Caki2 (cell line): Measurements from ENCODE around the gene TTBK1. TPM values are rescaled to one million over a fixed set of nuclear protein-coding genes. Genes with fewer than 3 reads are reported as not detected.

Source experiments
- DNase-seq: peaks from one replicate; pipeline ENCODE4 v3.0.0-alpha.2; 2015; ENCODE audit warnings: low read depth
- in situ Hi-C: cut with HindIII; loops from 2 replicates; pipeline ENCODE4 v1.10.0; 2016; ENCODE audit warnings: low sequenced_read_pairs, low pct_unique_long_range_greater_than_20kb, mixed read lengths
- total RNA-seq: library from RNA; depleted of rRNA; stranded (reverse); fragments of >200 nt; shearing (Covaris generic); gene quantifications from 2 replicates; pipeline ENCODE4 v1.2.3, GENCODE V29; 2014; ENCODE audit warnings: low replicate concordance; rRNA removed

Gene TTBK1
- total RNA-seq: not detected in 2 replicates

DNA sequence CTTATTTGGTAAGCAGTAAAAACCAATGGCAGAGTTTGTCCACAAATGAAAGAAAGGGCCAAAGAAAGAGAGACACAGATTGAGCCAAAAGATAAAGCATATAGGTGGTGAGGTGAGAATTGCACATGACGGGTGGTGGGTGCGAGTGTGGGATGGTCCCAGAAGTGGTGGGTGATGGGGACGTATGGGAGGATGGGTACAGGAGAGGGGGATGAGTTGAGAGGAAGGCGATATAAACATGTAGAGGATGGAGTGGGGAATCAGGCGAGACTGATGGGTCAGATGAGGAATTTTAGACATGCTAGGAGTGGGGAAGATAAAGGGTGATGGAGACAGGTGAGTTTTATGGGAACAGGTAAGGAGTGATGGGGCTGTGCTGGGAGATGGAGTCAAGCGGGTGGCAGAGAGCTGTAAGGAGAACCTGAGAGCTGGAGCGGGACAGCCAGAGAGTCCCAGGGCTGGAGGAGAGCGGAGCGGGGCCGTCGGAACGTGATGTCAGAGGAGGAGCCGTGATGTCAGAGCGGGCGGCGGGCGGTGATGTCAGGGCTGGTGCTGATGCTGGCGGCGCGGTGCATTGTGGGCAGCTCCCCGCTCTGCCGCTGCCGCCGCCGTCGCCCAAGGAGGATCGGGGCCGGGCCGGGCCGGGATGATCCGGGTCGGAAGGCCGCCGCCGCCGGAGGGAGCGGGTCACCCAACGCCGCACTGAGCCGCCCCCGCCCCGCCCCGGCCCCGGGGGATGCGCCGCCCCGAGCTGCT, at the start of gene TTBK1:
Gene TTBK1, plus strand, starts transcription at position 574 of the 756 bp plus-strand sequence. CDS start 3,180 bp downstream, outside the sequence.
- in situ Hi-C loops: no loop called here

DNA sequence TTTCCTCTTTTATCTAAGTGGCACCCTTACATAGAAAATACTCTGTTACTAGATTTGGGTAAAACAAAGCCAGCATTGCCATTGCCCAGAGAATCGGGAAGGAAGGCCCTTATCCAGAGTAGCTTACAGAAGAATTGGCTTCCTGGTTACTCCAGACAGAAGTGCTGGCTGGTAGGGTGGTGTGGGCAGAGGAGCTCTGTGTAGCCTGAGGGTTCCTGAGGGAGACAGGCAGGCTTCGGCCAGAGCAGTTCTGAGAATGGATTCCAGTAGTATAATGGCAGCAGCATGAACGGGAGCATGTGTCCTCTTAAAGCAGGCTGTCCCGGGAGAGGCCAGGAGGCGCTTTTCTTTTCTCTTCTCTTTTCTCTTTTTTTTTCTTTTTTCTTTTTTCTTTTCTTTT, 49.4 kb upstream of the TTBK1 start:
- in situ Hi-C loops: no loop called here
- DNase-seq: no peak

More for the DNA sequence above, at the start of gene TTBK1:
- no peak for DNase-seq

DNA sequence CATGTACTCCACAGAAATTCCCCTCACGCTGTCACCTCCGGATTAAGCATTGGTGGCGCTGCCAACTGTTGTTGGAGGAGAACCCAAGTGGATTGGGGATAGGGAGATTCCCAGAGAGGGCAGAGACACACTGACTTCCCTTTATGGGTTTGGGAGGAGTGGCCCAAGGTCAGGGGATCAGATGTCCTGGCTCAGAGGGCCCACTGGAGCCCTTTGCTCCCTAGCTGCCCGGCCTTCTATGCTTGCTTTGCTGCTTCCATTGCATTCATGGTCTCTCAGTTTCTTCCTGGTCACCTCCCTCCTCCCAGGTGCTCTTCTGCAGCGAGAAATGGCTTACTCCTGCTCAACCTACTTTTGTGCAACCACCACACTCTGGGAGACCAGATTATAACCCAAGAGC, 46.9 kb upstream of the TTBK1 start:
- no peak for DNase-seq
- in situ Hi-C loops: no loop called here

DNA sequence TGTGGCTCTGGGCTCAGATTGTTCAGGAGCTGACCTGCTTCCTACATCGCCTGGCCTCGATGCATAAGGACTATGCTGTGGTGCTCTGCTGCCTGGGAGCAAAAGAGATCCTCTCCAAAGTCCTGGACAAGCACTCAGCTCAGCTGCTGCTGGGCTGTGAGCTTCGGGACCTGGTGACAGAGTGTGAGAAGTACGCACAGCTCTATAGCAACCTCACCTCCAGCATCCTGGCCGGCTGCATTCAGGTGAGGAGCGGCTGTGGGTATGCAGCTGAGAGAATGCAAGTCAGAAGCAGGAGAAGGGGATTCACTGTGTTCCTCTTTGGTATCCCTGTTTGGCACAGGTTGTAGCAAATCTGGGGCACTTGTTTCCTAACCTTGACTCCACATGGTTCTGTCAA, 43.4 kb upstream of the TTBK1 start:
- in situ Hi-C loops: no loop called here
- DNase-seq: no peak

DNA sequence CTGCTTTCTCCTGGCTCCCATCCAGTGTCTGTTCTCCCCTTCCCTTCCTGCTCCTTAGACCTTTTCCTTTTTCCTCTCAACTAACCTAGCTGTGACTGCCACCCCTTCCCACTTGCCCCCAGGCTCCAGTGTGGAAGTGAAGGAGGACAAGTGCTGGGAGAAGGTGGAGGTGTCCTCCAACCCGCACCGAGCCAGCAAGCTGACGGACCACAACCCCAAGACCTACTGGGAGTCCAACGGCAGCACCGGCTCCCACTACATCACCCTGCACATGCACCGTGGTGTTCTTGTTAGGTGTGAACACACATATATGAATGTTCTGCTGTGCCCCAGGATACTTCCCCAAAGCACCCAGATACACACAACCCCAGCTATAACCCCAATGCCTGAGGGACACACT, 42.7 kb upstream of the TTBK1 start:
- in situ Hi-C loops: no loop called here
- DNase-seq: no peak

DNA sequence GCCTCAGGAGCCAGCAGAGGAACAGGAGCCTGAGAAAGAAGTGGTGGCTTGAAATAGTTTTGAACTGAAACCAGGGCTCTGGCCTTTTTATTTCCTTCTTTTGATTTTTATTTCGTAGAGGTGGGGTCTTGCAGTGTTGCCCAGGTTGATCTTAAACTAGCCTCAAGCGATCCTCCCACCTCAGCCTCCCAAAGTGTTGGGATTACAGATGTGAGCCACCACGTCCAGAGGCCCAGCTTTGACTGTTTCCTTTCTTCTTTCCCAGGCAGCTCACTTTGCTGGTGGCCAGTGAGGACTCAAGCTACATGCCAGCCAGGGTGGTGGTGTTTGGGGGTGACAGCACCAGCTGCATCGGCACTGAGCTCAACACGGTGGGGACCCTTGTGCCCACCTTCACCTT, 40.8 kb upstream of the TTBK1 start:
- no peak for DNase-seq
- in situ Hi-C loops: no loop called here

DNA sequence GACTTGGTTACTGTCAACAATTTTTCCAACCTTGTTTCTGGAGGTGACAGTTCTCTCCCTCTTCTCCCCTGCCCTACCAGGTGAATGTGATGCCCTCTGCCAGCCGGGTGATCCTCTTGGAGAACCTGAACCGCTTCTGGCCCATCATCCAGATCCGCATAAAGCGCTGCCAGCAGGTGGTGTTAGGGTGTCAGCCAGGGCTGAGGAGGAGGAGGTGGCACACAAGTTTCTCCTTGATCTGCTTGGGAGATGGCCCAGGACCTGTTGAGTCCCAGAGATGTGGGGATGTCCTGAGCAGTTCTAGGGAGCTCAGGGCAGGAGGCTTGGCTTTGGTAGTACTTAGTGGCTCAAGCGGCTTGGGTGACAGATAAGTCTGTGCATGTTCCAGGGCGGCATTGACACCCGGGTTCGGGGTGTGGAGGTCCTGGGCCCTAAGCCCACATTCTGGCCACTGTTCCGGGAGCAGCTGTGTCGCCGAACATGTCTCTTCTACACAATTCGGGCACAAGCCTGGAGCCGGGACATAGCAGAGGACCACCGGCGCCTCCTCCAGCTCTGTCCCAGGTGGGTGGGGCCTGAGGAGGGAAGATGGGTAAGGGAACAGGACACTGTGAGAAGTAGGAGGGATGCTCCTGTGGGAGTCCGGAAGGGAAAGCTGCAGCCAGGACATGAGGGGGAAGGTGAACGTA, 40.1 kb upstream of the TTBK1 start:
- in situ Hi-C loops: no loop called here
- DNase-seq: no peak

DNA sequence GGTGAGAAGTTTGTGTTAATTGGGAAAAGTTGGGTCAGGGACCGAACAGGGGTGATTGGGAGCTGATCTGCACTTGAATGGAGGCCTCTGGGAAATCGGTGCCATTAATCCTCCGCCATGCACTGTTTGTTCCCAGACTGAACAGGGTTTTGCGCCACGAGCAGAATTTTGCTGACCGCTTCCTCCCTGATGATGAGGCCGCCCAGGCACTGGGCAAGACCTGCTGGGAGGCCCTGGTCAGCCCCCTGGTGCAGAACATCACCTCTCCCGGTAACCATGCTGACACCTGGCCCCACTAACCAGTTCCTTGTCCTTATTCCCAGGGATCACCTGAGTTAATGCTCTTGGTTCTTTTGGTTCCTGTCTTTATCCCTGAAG, 39.6 kb upstream of the TTBK1 start:
- in situ Hi-C loops: no loop called here
- DNase-seq: no peak

DNA sequence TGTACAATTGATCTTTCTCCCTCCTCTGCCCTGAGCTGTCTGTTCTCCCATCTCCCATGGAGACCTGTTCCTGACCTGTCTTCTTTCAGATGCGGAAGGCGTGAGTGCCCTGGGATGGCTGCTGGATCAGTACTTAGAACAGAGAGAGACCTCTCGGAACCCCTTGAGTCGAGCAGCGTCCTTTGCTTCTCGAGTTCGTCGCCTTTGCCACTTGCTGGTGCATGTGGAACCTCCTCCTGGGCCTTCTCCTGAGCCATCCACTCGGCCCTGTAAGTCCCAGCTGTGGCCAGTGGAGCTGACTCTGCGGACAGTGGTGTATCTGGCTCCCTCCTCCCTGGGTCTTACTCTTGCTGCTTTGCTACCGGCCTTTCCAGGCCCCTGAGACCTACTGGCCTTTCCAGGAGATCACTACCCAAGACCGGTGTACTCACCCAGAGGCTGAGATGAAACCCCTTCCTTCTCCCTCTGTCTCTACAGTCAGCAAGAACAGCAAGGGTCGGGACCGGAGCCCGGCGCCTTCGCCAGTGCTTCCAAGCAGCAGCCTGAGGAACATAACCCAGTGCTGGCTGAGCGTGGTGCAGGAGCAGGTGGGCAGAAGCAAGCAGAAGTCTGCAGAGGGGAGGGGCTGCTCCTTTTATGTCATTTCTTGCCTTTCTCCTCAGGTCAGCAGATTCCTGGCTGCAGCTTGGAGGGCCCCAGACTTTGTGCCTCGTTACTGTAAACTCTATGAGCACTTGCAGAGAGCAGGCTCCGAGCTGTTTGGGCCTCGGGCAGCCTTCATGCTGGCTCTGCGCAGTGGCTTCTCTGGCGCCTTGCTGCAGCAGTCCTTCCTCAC, 38.8 kb upstream of the TTBK1 start:
- DNase-seq: no peak
- in situ Hi-C loops: no loop called here

DNA sequence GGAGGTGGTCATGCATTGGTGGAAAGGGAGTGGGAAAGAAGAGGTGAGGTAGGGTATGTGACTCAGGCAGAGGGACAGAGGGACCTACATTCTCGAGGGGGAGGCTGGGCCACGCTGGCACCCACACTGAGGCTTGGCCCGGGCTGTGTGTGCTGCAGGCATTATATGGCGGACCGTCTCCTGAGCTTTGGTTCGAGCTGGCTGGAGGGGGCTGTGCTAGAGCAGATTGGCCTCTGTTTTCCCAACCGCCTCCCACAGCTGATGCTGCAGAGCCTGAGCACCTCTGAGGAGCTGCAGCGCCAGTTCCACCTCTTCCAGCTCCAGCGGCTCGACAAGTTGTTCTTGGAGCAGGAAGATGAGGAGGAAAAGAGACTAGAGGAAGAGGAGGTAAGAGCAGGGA, 37.4 kb upstream of the TTBK1 start:
- DNase-seq: no peak
- in situ Hi-C loops: no loop called here

DNA sequence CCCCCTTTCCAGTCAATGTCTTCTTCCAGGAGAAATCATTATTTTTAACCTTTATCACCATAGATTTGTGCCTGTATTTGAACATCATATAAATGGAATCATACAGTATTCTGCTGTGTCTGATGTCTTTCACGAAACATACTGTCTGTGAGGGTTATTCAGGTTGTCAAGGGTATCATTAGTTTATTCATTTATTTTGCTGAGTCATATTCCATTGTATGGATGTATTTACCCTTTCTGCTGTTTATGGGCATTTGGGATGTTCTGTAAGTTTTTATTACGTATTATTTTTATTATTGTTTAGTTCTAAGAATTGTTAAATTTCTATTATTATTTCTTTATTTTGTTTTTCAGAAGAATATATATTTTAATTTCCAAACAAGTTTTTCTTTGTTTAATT, 36.0 kb upstream of the TTBK1 start:
- in situ Hi-C loops: no loop called here
- no peak for DNase-seq

DNA sequence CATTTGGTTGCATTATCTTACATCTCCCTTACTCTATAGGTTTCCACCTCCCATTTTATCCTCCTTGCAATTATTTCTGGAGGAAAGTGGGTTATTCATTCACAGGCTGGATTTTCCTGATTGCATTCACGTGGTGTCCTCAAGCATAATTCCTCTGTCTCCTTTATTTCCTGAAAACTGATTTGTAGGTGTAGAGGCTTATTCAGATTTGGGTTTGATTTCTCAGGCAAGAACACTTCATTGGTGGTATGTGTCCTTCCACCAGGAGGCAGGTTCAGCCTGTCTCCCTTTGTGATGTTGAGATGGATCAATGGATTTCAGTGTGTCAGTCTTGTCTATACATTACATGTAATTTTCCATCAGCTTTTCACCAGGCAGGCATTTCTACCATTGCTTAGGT, 31.3 kb upstream of the TTBK1 start:
- no peak for DNase-seq
- in situ Hi-C loops: no loop called here

DNA sequence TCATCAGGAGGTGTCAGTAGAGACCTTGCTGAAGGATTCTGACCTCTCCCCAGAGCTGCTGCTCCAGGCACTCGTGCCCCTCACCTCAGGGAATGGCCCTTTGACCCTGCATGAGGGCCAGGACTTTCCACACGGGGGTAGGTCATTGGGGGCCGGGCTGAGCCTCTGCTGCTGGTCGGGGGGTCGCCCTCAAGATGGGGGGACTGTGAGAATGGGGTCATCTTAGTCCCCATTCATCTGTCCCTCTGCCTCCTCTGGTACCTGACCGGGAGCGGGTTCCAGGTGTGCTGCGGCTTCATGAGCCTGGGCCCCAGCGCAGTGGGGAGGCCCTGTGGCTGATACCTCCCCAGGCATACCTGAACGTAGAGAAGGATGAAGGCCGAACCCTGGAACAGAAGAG, 29.9 kb upstream of the TTBK1 start:
- in situ Hi-C loops: no loop called here
- no peak for DNase-seq

DNA sequence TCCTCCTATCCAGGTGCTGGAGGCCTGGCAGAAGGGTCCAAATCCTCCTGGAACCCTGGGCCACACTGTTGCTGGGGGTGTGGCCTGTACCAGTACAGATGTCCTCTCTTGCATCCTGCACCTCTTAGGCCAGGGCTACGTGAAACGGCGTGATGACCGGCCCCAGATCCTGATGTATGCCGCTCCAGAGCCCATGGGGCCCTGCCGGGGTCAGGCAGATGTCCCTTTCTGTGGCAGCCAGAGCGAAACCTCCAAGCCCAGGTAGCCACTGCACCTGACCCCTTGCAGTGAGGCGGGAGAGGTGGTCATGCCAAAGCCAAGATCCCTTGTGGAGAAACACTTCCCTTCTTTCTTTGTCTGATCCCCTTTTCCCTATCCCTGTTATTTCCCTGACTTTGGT, 28.2 kb upstream of the TTBK1 start:
- no peak for DNase-seq
- in situ Hi-C loops: no loop called here

DNA sequence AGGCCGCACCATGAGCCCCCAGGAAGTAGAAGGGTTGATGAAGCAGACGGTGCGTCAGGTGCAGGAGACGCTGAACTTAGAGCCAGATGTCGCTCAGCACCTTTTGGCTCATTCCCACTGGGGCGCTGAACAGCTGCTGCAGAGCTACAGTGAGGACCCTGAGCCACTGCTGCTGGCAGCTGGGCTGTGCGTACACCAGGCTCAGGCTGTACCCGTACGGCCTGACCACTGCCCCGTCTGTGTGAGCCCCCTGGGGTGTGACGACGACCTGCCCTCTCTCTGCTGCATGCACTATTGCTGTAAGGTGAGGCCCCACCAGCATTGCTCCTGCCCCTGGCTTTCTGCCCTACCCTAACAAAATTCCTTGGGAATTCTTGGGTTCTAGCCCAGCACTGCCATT, 27.1 kb upstream of the TTBK1 start:
- DNase-seq: no peak
- in situ Hi-C loops: no loop called here

DNA sequence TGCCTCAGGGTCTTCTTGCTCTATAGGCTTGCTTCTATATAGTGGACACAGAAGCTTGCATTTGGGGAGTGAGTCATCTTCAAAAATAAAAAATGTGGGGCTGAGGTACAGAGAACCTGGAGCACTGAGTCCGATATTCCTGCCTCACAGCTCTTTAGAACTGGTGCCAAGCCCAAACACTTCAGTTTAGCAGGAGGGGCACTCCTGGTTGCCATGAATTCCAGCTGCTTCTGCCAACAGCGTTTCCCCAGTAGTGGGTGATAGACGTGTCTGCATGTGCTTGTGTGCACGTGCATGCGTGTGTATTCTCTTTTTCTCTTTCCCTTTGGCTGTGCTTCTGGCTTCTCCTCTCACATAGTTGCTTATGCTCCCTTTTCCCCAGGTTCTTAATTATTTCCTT, 25.9 kb upstream of the TTBK1 start:
- DNase-seq: no peak
- in situ Hi-C loops: no loop called here

DNA sequence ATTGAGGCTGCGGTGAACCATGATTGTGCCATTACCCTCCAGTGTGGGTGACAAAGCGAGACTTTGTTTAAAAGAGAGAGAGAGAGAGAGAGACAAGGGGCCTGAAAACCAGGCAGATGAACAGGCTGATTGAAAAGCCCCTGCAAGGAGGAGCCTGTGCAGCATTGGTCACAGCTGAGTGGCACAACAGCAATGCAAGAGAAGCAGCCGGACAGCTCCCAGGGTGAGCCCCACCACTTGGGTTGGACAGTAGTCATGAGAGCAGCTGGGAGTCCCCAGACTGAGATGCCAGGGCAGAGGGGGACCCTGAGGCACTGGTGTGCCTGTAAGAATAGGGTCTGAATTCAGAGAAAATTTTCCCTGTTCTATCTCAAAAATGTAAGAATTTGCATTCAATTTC, 24.2 kb upstream of the TTBK1 start:
- in situ Hi-C loops: no loop called here

DNA sequence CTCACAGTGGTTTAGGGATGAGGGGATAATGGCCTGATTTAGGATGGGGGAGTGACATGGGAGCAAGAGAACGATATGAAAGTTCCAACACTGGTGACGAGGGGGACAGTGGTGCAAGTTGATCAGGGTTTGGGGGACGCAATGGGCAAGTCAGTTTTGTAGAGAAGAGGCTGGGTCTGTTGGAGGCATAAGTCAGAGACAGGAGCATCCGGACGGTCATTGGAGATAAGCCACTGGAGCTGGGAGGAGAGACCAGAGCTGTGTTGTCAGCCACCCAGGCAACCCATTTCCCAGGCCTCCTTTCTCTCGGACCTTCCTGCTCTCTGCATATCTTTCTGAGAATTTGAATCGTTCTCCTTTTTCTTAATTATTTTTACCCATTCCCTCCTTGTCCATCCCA, 23.5 kb upstream of the TTBK1 start:
- in situ Hi-C loops: no loop called here
- no peak for DNase-seq

More for the DNA sequence above, 24.2 kb upstream of the TTBK1 start:
- no peak for DNase-seq

DNA sequence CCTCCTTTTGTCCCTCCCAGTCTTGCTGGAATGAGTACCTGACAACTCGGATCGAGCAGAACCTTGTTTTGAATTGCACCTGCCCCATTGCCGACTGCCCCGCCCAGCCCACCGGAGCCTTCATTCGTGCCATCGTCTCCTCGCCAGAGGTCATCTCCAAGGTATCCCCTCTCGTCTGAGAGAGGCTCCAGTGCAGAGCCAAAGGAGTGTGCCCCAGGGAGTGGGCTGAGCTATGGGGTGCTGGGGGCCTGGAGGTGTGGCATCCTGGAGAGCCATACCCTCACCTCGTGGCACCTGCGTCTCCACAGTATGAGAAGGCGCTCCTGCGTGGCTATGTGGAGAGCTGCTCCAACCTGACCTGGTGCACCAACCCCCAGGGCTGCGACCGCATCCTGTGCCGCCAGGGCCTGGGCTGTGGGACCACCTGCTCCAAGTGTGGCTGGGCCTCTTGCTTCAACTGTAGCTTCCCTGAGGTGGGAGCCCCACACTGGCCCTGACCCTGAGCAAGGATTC, 22.8 kb upstream of the TTBK1 start:
- in situ Hi-C loops: no loop called here
- no peak for DNase-seq
